ENCODE data around the gene TGM3.

TGM3 gene

GRCh38 chr20:2379511-2380229 lies 83.9 kb downstream of the TGM3 start:
- H3K27me3 ChIP-seq (replicated peaks): no peaks in the 10 kb centered on the region
- no peaks in the 10 kb centered on the region for H3K36me3 ChIP-seq (replicated peaks)
- H3K4me3 ChIP-seq (ENCODE audit: low read depth, low read length): no peak overlapping the region
- H3K27ac ChIP-seq: no peak overlapping the region
- DNase-seq: no peak
- no peak for TF ChIP-seq CTCF (IDR thresholded peaks at IDR 0.05; ENCODE audit: low read depth, low read length, missing control alignments)
- in situ Hi-C loops (cut with HindIII; ENCODE audit: low pct_ligation_motif_present, low sequenced_read_pairs): no loop called here

GRCh38 chr20:2380601-2381000 lies 84.8 kb downstream of the TGM3 start, which contains the start of gene TGM6:
TSS of gene TGM6 (plus strand) at chr20:2380901. CDS start at chr20:2380969, 68 bp downstream.
- DNase-seq: no peak
- H3K36me3 ChIP-seq (replicated peaks): no peaks in the 10 kb centered on the region
- H3K4me3 ChIP-seq (ENCODE audit: low read depth, low read length): no peak within 1 kb of the TSS
- H3K27ac ChIP-seq: no peak within 1 kb of the TSS
- no peaks in the 10 kb centered on the region for H3K27me3 ChIP-seq (replicated peaks)
- TF ChIP-seq CTCF (IDR thresholded peaks at IDR 0.05; ENCODE audit: low read depth, low read length, missing control alignments): no peak
- in situ Hi-C loops (cut with HindIII; ENCODE audit: low pct_ligation_motif_present, low sequenced_read_pairs): no loop called here

GRCh38 chr20:2381303-2381702 lies 85.5 kb downstream of the TGM3 start:
- Histone ChIP-seq H3K4me3 (ENCODE audit: low read depth, low read length) (no peak overlapping the region), H3K36me3 (replicated peaks) (no peaks in the 10 kb centered on the region), H3K27ac (no peak overlapping the region), H3K27me3 (replicated peaks) (no peaks in the 10 kb centered on the region)
- no peak for DNase-seq
- in situ Hi-C loops (cut with HindIII; ENCODE audit: low pct_ligation_motif_present, low sequenced_read_pairs): no loop called here
- TF ChIP-seq CTCF (IDR thresholded peaks at IDR 0.05; ENCODE audit: low read depth, low read length, missing control alignments): no peak

GRCh38 chr20:2382833-2383232 lies 87.0 kb downstream of the TGM3 start:
- Histone ChIP-seq H3K4me3 (ENCODE audit: low read depth, low read length) (no peak overlapping the region), H3K27ac (no peak overlapping the region), H3K27me3 (replicated peaks) (no peaks in the 10 kb centered on the region), H3K36me3 (replicated peaks) (no peaks in the 10 kb centered on the region)
- DNase-seq: no peak
- TF ChIP-seq CTCF (IDR thresholded peaks at IDR 0.05; ENCODE audit: low read depth, low read length, missing control alignments): no peak
- in situ Hi-C loops (cut with HindIII; ENCODE audit: low pct_ligation_motif_present, low sequenced_read_pairs): no loop called here

- Histone ChIP-seq H3K36me3 (replicated peaks) (no peaks in the 10 kb centered on the region), H3K27ac (no peak overlapping the region), H3K4me3 (ENCODE audit: low read depth, low read length) (no peak overlapping the region), H3K27me3 (replicated peaks) (no peaks in the 10 kb centered on the region)
- TF ChIP-seq CTCF (IDR thresholded peaks at IDR 0.05; ENCODE audit: low read depth, low read length, missing control alignments): no peak
- no peak for DNase-seq
- in situ Hi-C loops (cut with HindIII; ENCODE audit: low pct_ligation_motif_present, low sequenced_read_pairs): no loop called here
Measured at GRCh38 chr20:2385026-2385425, 89.2 kb downstream of the TGM3 start.

- DNase-seq: no peak
- Histone ChIP-seq H3K27ac (no peak overlapping the region), H3K27me3 (replicated peaks) (no peaks in the 10 kb centered on the region), H3K36me3 (replicated peaks) (no peaks in the 10 kb centered on the region), H3K4me3 (ENCODE audit: low read depth, low read length) (no peak overlapping the region)
- in situ Hi-C loops (cut with HindIII; ENCODE audit: low pct_ligation_motif_present, low sequenced_read_pairs): no loop called here
- TF ChIP-seq CTCF (IDR thresholded peaks at IDR 0.05; ENCODE audit: low read depth, low read length, missing control alignments): no peak
Measured at GRCh38 chr20:2385496-2385895, 89.7 kb downstream of the TGM3 start.
